ENCODE data around the gene EBLN2.

EBLN2 gene

DNA sequence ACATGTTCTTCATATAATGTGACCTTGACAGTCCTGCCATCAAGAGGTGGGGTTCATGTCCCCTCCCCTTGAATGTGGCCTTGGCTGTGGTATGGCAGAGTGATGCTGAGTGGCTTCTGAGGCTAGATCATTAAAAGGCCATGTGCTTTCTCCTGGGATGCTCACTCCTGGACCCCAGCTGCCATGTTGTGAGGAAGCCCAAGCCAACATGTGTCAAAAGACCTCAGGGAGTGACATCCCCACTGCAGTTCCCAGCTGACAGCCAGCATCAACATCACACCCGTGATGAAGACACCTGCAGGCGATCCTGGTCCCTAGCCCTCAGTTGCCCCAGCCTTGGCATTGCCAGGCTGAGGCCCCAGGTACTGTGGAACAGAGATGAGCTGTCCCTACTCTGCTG lies 36.6 kb downstream of the EBLN2 start:
- no peak for DNase-seq (ENCODE audit: low read depth)
- no peak overlapping the region for H3K4me3 ChIP-seq (ENCODE audit: low read depth, low read length)

- no peak overlapping the region for H3K4me3 ChIP-seq (ENCODE audit: low read depth, low read length)
- DNase-seq (ENCODE audit: low read depth), result no peak
These were observed 37.4 kb downstream of the EBLN2 start for GRCh38 chr3:73098873-73099272.

DNA sequence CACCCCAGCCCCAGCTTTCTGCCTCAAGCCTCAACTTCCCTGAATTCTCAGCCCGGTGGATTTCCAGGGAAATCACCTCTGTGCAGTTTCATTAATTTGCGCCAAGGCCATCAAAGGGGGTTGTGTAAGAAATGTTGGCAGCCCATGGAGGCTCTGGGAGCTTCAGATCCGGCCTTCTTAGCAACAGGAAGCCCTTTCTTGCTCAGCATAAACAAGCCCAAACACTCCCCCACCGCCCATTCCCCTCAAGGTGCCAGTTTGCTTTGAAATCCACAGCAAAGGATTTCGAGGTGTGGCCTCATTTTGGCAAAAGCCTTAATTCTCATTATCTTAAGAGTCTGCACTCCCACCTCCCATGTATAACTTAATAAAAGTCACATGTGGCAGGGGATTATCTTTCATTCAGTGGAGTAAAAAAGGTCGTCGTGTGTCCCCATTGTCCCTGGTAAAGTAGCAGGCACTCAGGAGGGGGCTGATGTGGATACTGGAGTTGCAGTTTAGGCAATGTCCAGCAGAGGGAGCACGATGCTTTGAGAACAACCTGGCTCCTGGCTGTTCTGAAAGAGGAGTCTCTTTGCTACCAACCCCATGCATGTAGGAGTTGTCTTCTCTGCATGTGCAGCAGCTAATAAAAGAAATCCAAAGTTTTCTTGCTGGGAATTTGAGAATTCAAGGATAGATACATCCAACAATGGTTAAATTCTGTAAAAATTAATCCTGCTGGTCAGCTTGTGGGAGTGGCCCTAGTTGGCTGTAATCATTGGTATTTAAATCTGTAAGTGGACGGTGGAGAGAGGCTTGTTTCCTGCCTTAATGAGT lies 39.5 kb downstream of the EBLN2 start:
- H3K4me3 ChIP-seq (ENCODE audit: low read depth, low read length), result no peak overlapping the region
- DNase-seq (ENCODE audit: low read depth), result peak; percentile 23

DNA sequence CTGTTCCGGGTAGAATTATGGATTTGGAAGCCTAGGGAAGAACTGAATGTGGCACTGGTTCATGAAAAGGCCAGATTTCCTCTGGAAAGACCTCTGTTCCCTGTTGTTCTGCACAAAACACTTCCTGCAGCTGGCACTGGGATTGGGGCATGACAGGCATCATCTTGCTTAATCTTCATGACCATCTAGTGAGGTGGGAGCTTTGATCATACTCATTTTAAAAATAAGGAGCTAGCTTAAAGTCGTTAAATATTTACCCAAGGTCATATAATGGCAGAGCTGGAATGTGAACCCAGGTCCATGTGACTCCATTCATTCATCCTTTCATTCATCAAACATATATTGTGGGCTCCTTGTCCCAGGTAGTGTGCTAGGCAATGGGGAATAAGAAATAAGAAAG lies 40.4 kb downstream of the EBLN2 start:
- no peak overlapping the region for H3K4me3 ChIP-seq (ENCODE audit: low read depth, low read length)
- DNase-seq (ENCODE audit: low read depth), result no peak

DNA sequence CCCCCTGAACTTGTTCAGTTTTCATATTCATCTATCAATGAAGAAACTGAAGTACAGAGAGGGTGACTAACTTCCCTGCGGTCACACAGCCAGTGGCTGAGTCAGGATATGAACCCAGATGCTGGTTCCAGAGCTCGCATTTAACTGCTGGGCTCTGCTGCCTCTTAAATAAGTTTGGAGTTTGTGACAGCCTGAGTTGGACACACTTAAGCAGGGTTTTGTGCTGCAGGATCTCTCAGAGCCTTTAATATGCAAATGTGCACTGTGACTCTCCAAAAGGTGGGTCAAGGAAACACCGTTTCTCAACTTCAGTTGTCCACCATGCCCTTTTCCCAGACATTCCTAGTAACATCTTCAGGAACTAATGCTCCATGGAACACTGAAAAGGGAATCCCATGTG lies 45.8 kb downstream of the EBLN2 start:
- DNase-seq (ENCODE audit: low read depth), result no peak
- no peak overlapping the region for H3K4me3 ChIP-seq (ENCODE audit: low read depth, low read length)

DNA sequence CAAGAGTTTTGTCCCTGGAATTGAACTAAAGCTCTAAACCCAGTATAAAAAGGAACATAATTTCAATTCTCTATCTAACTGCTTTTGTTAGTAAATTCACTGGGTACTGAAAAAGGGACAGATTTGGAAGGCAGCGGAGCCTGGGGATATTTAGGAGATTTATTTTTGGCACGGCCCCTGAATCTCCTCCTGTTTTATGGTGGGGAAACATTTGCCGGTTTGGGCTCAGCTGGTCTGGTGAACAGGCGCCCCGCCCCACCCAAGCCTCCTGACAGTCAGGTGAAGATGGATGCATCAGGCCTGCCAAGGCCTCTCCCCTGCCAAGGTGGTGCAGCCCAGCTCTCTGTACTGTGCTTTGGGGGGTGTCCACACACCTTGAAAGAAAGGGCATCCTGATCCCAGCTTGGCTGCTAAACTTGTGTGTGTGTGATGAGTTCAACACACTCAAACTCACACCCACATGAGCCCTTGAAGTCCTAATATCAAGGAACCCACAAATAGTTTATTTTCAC lies 46.3 kb downstream of the EBLN2 start:
- no peak overlapping the region for H3K4me3 ChIP-seq (ENCODE audit: low read depth, low read length)
- no peak for DNase-seq (ENCODE audit: low read depth)

DNA sequence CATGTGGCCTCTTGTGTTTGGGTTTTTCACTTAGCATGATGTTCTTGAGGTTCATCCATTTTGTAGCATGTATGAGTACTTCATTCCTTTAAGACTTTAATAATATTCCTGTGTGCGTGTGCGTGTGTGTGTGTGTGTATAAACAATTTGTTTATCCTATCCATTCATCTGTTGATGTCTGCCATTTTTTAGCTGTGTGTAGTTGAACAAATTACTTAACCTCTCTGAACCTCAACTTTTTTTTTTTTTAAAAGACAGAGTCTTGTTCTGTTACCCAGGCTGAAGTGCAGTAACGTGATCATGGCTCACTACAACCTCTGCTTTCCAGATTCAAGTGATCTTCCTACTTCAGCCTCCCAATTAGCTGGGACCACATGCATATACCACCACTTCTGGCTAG lies 47.3 kb downstream of the EBLN2 start:
- DNase-seq (ENCODE audit: low read depth), result no peak
- H3K4me3 ChIP-seq (ENCODE audit: low read depth, low read length), result no peak overlapping the region

DNA sequence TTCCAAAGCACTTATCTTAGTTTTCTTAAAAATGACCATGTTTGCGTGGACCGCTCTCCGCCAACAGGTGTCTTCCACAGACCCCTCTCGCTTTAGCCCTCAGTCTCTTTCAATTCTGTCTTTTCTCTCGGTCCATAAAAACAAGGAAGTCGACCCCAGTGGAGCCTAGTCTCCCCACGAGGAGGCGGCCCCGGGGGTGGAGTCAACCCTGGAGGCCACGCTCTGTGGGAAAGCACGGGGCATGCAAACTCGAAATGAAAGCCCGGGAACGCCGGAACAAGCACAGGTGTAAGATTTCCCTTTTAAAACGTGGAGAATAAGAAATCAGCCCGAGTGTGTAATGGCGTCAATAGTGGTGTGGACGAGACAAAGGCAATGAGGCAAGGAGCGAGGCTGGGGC lies 49.1 kb downstream of the EBLN2 start:
- no peak for DNase-seq (ENCODE audit: low read depth)
- H3K4me3 ChIP-seq (ENCODE audit: low read depth, low read length), result no peak overlapping the region
